ENCODE measurements around the gene BMF. TPM values are rescaled to one million over a fixed set of nuclear protein-coding genes. Genes with fewer than 3 reads are reported as not detected.
"Not testable (repeated sequence)": the region's sequence is repeated elsewhere in the genome, so short reads cannot be mapped to it uniquely, and the experiment has no call there.

Gene BMF
- 2.2 TPM for total RNA-seq

GRCh38 chr15:40108855-40109735, at the start of gene BMF:
TSS of gene BMF (minus strand) at chr15:40108879. CDS start at chr15:40106086, 2,793 bp downstream.
- TF ChIP-seq CTCF (IDR thresholded peaks at IDR 0.05): peak in 2 of 3 experiments; percentile 25 to 37
- intact Hi-C loops (cut with DNase I): loop anchor here (1.0 to 10.0 kb wide), 7 partner anchors 40 to 1008 kb away; partner anchors contain the start of genes BAHD1, BUB1B, FSIP1 and INO80
- no peaks in the 10 kb centered on the region for H3K9me3 ChIP-seq
- H3K4me3 ChIP-seq: peak within 1 kb of the TSS; percentile 72 to 90
- H3K36me3 ChIP-seq: no peaks in the 10 kb centered on the region
- H3K27me3 ChIP-seq: no peaks in the 10 kb centered on the region
- DNase-seq (ENCODE audit: low spot score in 2 of 2): peak; percentile 99 to 100
- peak within 1 kb of the TSS; percentile 76 to 91 for H3K27ac ChIP-seq
- peaks cover 13 to 34% of the 10 kb centered on the region in 2 donors for H3K4me1 ChIP-seq

GRCh38 chr15:40157778-40158447, 49.2 kb upstream of the BMF start:
- Histone ChIP-seq H3K4me3 (no peak overlapping the region), H3K4me1 (peaks cover 3 to 5% of the 10 kb centered on the region in 2 donors), H3K9me3 (no peaks in the 10 kb centered on the region), H3K27ac (no peak overlapping the region), H3K36me3 (no peaks in the 10 kb centered on the region), H3K27me3 (no peaks in the 10 kb centered on the region)
- no peak for TF ChIP-seq CTCF (IDR thresholded peaks at IDR 0.05)
- no peak for DNase-seq (ENCODE audit: low spot score in 2 of 2)
- intact Hi-C loops (cut with DNase I): no loop called here

GRCh38 chr15:40155270-40155910, 46.7 kb upstream of the BMF start:
- no peak for TF ChIP-seq CTCF (IDR thresholded peaks at IDR 0.05)
- intact Hi-C loops (cut with DNase I): no loop called here
- H3K4me1 ChIP-seq: no peaks in the 10 kb centered on the region
- H3K9me3 ChIP-seq: no peaks in the 10 kb centered on the region
- no peak for DNase-seq (ENCODE audit: low spot score in 2 of 2)
- no peaks in the 10 kb centered on the region for H3K36me3 ChIP-seq
- no peak overlapping the region for H3K27ac ChIP-seq
- no peak overlapping the region for H3K4me3 ChIP-seq
- H3K27me3 ChIP-seq: no peaks in the 10 kb centered on the region

- H3K4me3 ChIP-seq; intact Hi-C loops (cut with DNase I); DNase-seq (ENCODE audit: low spot score in 2 of 2); H3K27ac ChIP-seq; H3K9me3 ChIP-seq; H3K27me3 ChIP-seq; H3K36me3 ChIP-seq; H3K4me1 ChIP-seq: not testable (repeated sequence)
Observed at GRCh38 chr15:40154821-40155220, 46.1 kb upstream of the BMF start.

GRCh38 chr15:40151991-40152390, 43.3 kb upstream of the BMF start:
- Histone ChIP-seq H3K4me1 (no peaks in the 10 kb centered on the region), H3K27ac (no peak overlapping the region), H3K36me3 (no peaks in the 10 kb centered on the region), H3K27me3 (no peaks in the 10 kb centered on the region), H3K4me3 (no peak overlapping the region), H3K9me3 (no peaks in the 10 kb centered on the region)
- no peak for TF ChIP-seq CTCF (IDR thresholded peaks at IDR 0.05)
- no peak for DNase-seq (ENCODE audit: low spot score in 2 of 2)
- intact Hi-C loops (cut with DNase I): no loop called here
